IMR-90 (cell line): ENCODE results near the gene AFG3L2. TPM values are rescaled to one million over a fixed set of nuclear protein-coding genes. Genes with fewer than 3 reads are reported as not detected.

Experiments used
- ATAC-seq: fragments of 200-7000 bp; cut with Tn5 transposase; 2 replicates; pipeline ENCODE4 v1.9.1; 2020; ENCODE audit warnings: low read depth, mild to moderate bottlenecking, moderate library complexity
- BruUV-seq: library from RNA; stranded (reverse); fragments of 400-500 nt; replicated peaks from 2 replicates; lab custom pipeline; 2021; lab: Mats Ljungman, UMichigan
- CTCF ChIA-PET: fragments of 300-600 bp; formaldehyde crosslinking; extraction: SDS; loops from one replicate; lab custom pipeline; 2021; ENCODE audit warnings: antibody characterized with exemption; lab: Yijun Ruan, JAX
- POLR2A ChIA-PET: fragments of 300-600 bp; sonication (Branson Sonifier 250); formaldehyde crosslinking; loops from one replicate; lab custom pipeline; 2022; ENCODE audit warnings: antibody characterized with exemption; ENCODE audit not compliant: unreplicated experiment; lab: Charles Lee
- DNase-seq: peaks from one replicate; pipeline ENCODE4 v3.0.0; 2013
- H2AFZ ChIP-seq: replicated peaks from 2 replicates; pipeline ENCODE3; 2013; ENCODE audit warnings: low read length, mild to moderate bottlenecking; ENCODE audit not compliant: poor library complexity
- H2AK5ac ChIP-seq: 2 replicates; pipeline ENCODE4 v1.6.1; 2013; ENCODE audit warnings: low read depth, low read length, inconsistent platforms
- H2AK9ac ChIP-seq: replicated peaks from 2 replicates; pipeline ENCODE3; 2013; ENCODE audit warnings: mild to moderate bottlenecking, low read depth, low read length, moderate library complexity; ENCODE audit not compliant: poor library complexity
- H2BK120ac ChIP-seq: 2 replicates; pipeline ENCODE4 v1.6.1; 2013; ENCODE audit warnings: low read depth, low read length, inconsistent platforms
- H2BK15ac ChIP-seq: 3 replicates; pipeline ENCODE4 v1.6.1; 2013; ENCODE audit warnings: low read depth, low read length, inconsistent platforms
- H2BK20ac ChIP-seq: 2 replicates; pipeline ENCODE4 v1.6.1; 2013; ENCODE audit warnings: low read depth, mild to moderate bottlenecking, inconsistent platforms, low read length, moderate library complexity
- H2BK5ac ChIP-seq: 2 replicates; pipeline ENCODE4 v1.6.1; 2013; ENCODE audit warnings: mild to moderate bottlenecking, low read depth, low read length, inconsistent platforms; ENCODE audit not compliant: poor library complexity, severe bottlenecking
- H3K14ac ChIP-seq: replicated peaks from 2 replicates; pipeline ENCODE4 v1.6.1; 2013; ENCODE audit warnings: low read depth, low read length, inconsistent platforms
- H3K18ac ChIP-seq: 2 replicates; pipeline ENCODE4 v1.6.1; 2013; ENCODE audit warnings: low read depth, low read length, control low read depth
- H3K23ac ChIP-seq: 2 replicates; pipeline ENCODE4 v1.6.1; 2013; ENCODE audit warnings: low read depth, low read length, inconsistent platforms
- H3K27ac ChIP-seq: 2 replicates; pipeline ENCODE4 v1.5.1; 2013; ENCODE audit warnings: mild to moderate bottlenecking, control low read depth, low read length; ENCODE audit not compliant: insufficient read depth
- H3K27me3 ChIP-seq: 2 replicates; pipeline ENCODE4 v1.6.1; 2013; ENCODE audit warnings: low read length; ENCODE audit not compliant: control insufficient read depth, insufficient read depth
- H3K36me3 ChIP-seq: 2 replicates; pipeline ENCODE4 v1.6.1; 2013; ENCODE audit warnings: low read length, mixed read lengths; ENCODE audit not compliant: control insufficient read depth, insufficient read depth
- H3K4ac ChIP-seq: 2 replicates; pipeline ENCODE4 v1.6.1; 2013; ENCODE audit warnings: low read depth, low read length, inconsistent platforms
- H3K4me1 ChIP-seq: 2 replicates; pipeline ENCODE4 v1.6.1; 2013; ENCODE audit warnings: low read length, mixed read lengths; ENCODE audit not compliant: control insufficient read depth, insufficient read depth
- H3K4me2 ChIP-seq: 2 replicates; pipeline ENCODE4 v1.6.1; 2013; ENCODE audit warnings: low read depth, mild to moderate bottlenecking, control low read depth, low read length, moderate library complexity
- H3K4me3 ChIP-seq: 2 replicates; pipeline ENCODE4 v1.5.1; 2013; ENCODE audit warnings: low read depth, mild to moderate bottlenecking, control low read depth, low read length, moderate library complexity; ENCODE audit not compliant: insufficient read depth
- H3K56ac ChIP-seq: 2 replicates; pipeline ENCODE4 v1.6.1; 2013; ENCODE audit warnings: low read length, inconsistent platforms; ENCODE audit not compliant: insufficient read depth; ENCODE audit errors: extremely low read depth
- H3K79me1 ChIP-seq, 2 experiments: 2 replicates each; pipeline ENCODE4 v1.6.1; 2013; ENCODE audit warnings: low read length in 2 of 2, inconsistent platforms in 1 of 2, low read depth in 1 of 2
- H3K9ac ChIP-seq: 2 replicates; pipeline ENCODE4 v1.6.1; 2013; ENCODE audit warnings: low read depth, low read length, control low read depth
- H3K9me1 ChIP-seq: 2 replicates; pipeline ENCODE4 v1.6.1; 2013; ENCODE audit warnings: low read length, inconsistent platforms; ENCODE audit not compliant: insufficient read depth
- H3K9me3 ChIP-seq: 2 replicates; pipeline ENCODE4 v1.6.1; 2013; ENCODE audit warnings: low read length; ENCODE audit not compliant: control insufficient read depth, insufficient read depth
- H4K20me1 ChIP-seq: 2 replicates; pipeline ENCODE4 v1.6.1; 2013; ENCODE audit warnings: low read length, inconsistent platforms; ENCODE audit not compliant: insufficient read depth
- H4K5ac ChIP-seq: 2 replicates; pipeline ENCODE4 v1.6.1; 2013; ENCODE audit warnings: mild to moderate bottlenecking, low read depth, low read length, control low read depth
- H4K8ac ChIP-seq, 2 experiments: 2 replicates each; pipeline ENCODE4 v1.6.1; 2013; ENCODE audit warnings: low read depth in 2 of 2, low read length in 2 of 2, control low read depth in 1 of 2, inconsistent platforms in 1 of 2
- H4K91ac ChIP-seq: 2 replicates; pipeline ENCODE4 v1.6.1; 2013; ENCODE audit warnings: low read depth, low read length, inconsistent platforms; ENCODE audit not compliant: insufficient read depth
- BHLHE40 ChIP-seq: fragments of 150-350 bp; IDR thresholded peaks from 2 replicates; pipeline ENCODE4 v1.6.1; 2016; ENCODE audit warnings: mild to moderate bottlenecking, low read depth, low read length
- CHD1 ChIP-seq: IDR thresholded peaks from 2 replicates; pipeline ENCODE4 v1.6.1; 2012; ENCODE audit warnings: low read depth, low read length, improper control_type of control experiment
- CTCF ChIP-seq: conservative IDR thresholded peaks from 2 replicates; pipeline ENCODE4 v1.5.1; 2012; ENCODE audit warnings: mild to moderate bottlenecking, low read depth, low read length, improper control_type of control experiment
- ELK1 ChIP-seq: fragments of 150-350 bp; IDR thresholded peaks from 2 replicates; pipeline ENCODE4 v1.6.1; 2016; ENCODE audit warnings: low read depth, mild to moderate bottlenecking, low read length, moderate library complexity, borderline replicate concordance
- FOS ChIP-seq: fragments of 150-350 bp; IDR thresholded peaks from 2 replicates; pipeline ENCODE4 v1.6.1; 2016; ENCODE audit warnings: low read depth, low read length
- MAFK ChIP-seq: IDR thresholded peaks from 2 replicates; pipeline ENCODE4 v1.6.1; 2012; ENCODE audit warnings: low read depth, low read length, improper control_type of control experiment
- RAD21 ChIP-seq: IDR thresholded peaks from 2 replicates; pipeline ENCODE4 v1.6.1; 2012; ENCODE audit warnings: low read length, improper control_type of control experiment
- SMC3 ChIP-seq: fragments of 150-350 bp; IDR thresholded peaks from 2 replicates; pipeline ENCODE4 v1.6.1; 2016; ENCODE audit warnings: low read depth, mild to moderate bottlenecking, antibody characterized with exemption, low read length, moderate library complexity
- WGBS, 2 experiments: methylation state at CpG; one replicate each; pipeline versions ENCODE4 v1.1.5 to v1.1.7; 2013; ENCODE audit warnings: missing lambda C conversion rate in 2 of 2; ENCODE audit not compliant: insufficient read length in 1 of 2; ENCODE audit errors: extremely low coverage in 2 of 2; 5-methylcytosine and 5-hydroxymethylcytosine counted together
- dilution Hi-C: fragments of 300-500 bp; cut with HindIII; formaldehyde crosslinking; loops from one replicate; pipeline ENCODE4 v1.14.3; 2018; ENCODE audit warnings: low sequenced_read_pairs; ENCODE audit not compliant: unreplicated experiment
- in situ Hi-C: fragments of 300-500 bp; cut with MboI; formaldehyde crosslinking; loops from 3 replicates; pipeline ENCODE4 v1.14.3; 2019; ENCODE audit warnings: low sequenced_read_pairs, inconsistent platforms, mixed read lengths
- intact Hi-C: fragments of 100-400 bp; cut with micrococcal nuclease; formaldehyde crosslinking; loops from 2 replicates; pipeline ENCODE4 v1.10.0; 2022
- polyA plus RNA-seq, 3 experiments: library from polyadenylated mRNA; depleted of rRNA; stranded (reverse); fragments of >200 nt; gene quantifications; 2 replicates each; pipeline ENCODE4 v1.2.3, GENCODE V29; 2012; ENCODE audit warnings: low replicate concordance in 1 of 3
- total RNA-seq: library from RNA; depleted of rRNA; stranded (reverse); fragments of >200 nt; gene quantifications from 2 replicates; pipeline ENCODE4 v1.2.3, GENCODE V29; 2012

The AFG3L2 gene
- total and polyA plus RNA-seq, 2 of the 4 experiments (the other 2 are of a cell fraction), result 26.9 to 37.6 TPM

GRCh38 chr18:12283256-12283655 lies 93.8 kb downstream of the AFG3L2 start:
- no peak overlapping the region for H3K9ac ChIP-seq
- peak overlapping the region; percentile 95 for H2BK120ac ChIP-seq
- dilution Hi-C loops (no loop called here), in situ Hi-C loops (loop anchor here (10.0 kb wide), 1 partner anchor 428 kb away; the partner anchor contains the start of gene CHMP1B), intact Hi-C loops (no loop called here)
- peaks cover 24% of the 10 kb centered on the region; the same call in 1 of the 2 replicates for H3K9me1 ChIP-seq
- peak overlapping the region; percentile 96; the same call in 1 of the 2 replicates for H2BK20ac ChIP-seq
- peak overlapping the region; percentile 68 to 95; a peak in 3 of 4 replicates for H4K8ac ChIP-seq
- H3K4ac ChIP-seq, result peak overlapping the region; percentile 95
- no peaks in the 10 kb centered on the region for H3K27me3 ChIP-seq
- peak overlapping the region; percentile 26; the same call in 1 of the 2 replicates for H3K56ac ChIP-seq
- POLR2A ChIA-PET, result interaction anchor here (1.3 kb wide), 2 partner anchors 24 kb away, joined by 3 read pairs; partner anchors contain the start of gene TUBB6
- no peak overlapping the region for H3K18ac ChIP-seq
- H3K9me3 ChIP-seq, result no peaks in the 10 kb centered on the region
- WGBS, 2 experiments, result no CpG with 5 or more reads among the region's 6 CpGs
- H3K23ac ChIP-seq, result no peak overlapping the region
- no peak overlapping the region for H3K4me2 ChIP-seq
- peak overlapping the region; percentile 94 for H4K91ac ChIP-seq
- no peak overlapping the region for H3K4me3 ChIP-seq
- peak overlapping the region; percentile 92 for H3K14ac ChIP-seq
- peak overlapping the region; percentile 97; the same call in 2 of the 3 replicates for H2BK15ac ChIP-seq
- DNase-seq (peak; percentile 66), ATAC-seq (no peak)
- H3K79me1 ChIP-seq, result peaks cover 12 to 41% of the 10 kb centered on the region in 2 experiments
- H2AK9ac ChIP-seq, result peak overlapping the region; percentile 93
- no peak overlapping the region for H3K27ac ChIP-seq
- H4K5ac ChIP-seq, result no peak overlapping the region
- H3K36me3 ChIP-seq, result no peaks in the 10 kb centered on the region
- H3K4me1 ChIP-seq, result peaks cover 36% of the 10 kb centered on the region
- H2AFZ ChIP-seq, result no peak overlapping the region
- no peaks in the 10 kb centered on the region; the same call in 1 of the 2 replicates for H4K20me1 ChIP-seq
- CTCF ChIA-PET, result interaction anchor here (0.6 to 1.8 kb wide), 3 partner anchors 11 to 110 kb away, joined by 3 to 8 read pairs (median 7); no protein-coding TSS in a partner anchor
- no TSS peak for BruUV-seq
- TF ChIP-seq MAFK (no peak), CHD1 (no peak), FOS (no peak), CTCF (peak; percentile 36), SMC3 (peak; percentile 17; the same call in 1 of the 2 replicates), RAD21 (peak; percentile 51), ELK1 (no peak), BHLHE40 (no peak)
- peak overlapping the region; percentile 90 for H2BK5ac ChIP-seq
- H2AK5ac ChIP-seq, result peak overlapping the region; percentile 95
